Stomach (tissue), 9 donors: ENCODE measurements around the gene TMOD1. TPM values are rescaled to one million over a fixed set of nuclear protein-coding genes. Genes with fewer than 3 reads are reported as not detected.

Source experiments
- DNase-seq, 2 donors: peaks; one replicate each; pipeline versions ENCODE4 v3.0.0 to v3.0.0-alpha.2; 2013 to 2019
- H3K27ac ChIP-seq, 5 donors: fragments of 200-600 bp in 4 of 5; sonication (generic) in 4 of 5; one replicate each; pipeline ENCODE4 v1.5.1; 2013 to 2019; ENCODE audit warnings: mild to moderate bottlenecking in 1 of 5, moderate library complexity in 1 of 5
- H3K27me3 ChIP-seq, 3 donors: fragments of 200-600 bp; sonication (generic); one replicate each; pipeline ENCODE4 v1.5.1; 2017 to 2019; ENCODE audit warnings: mixed run types in 1 of 3
- H3K36me3 ChIP-seq, 4 donors: fragments of 200-600 bp; sonication (generic); 1 replicate in 3 of 4; 2 replicates in 1 of 4; pipeline ENCODE4 v1.5.1; 2016 to 2019
- H3K4me1 ChIP-seq, 4 donors: fragments of 200-600 bp; sonication (generic); one replicate each; pipeline ENCODE4 v1.5.1; 2016 to 2019
- H3K4me3 ChIP-seq, 4 donors: fragments of 200-600 bp; sonication (generic) in 3 of 4; one replicate each; pipeline ENCODE4 v1.5.1; 2016 to 2019; ENCODE audit warnings: mild to moderate bottlenecking in 1 of 4
- H3K9me3 ChIP-seq, 4 donors: fragments of 200-600 bp; sonication (generic); one replicate each; pipeline ENCODE4 v1.5.1; 2016 to 2019
- EP300 ChIP-seq: sonication (generic); formaldehyde crosslinking; IDR thresholded peaks from one replicate; pipeline ENCODE4 v1.6.1; 2017; ENCODE audit warnings: antibody characterized with exemption
- POLR2A ChIP-seq, 4 donors: fragments of 450-650 bp; IDR thresholded peaks; one replicate each; pipeline ENCODE4 v1.6.1; 2016; ENCODE audit warnings: antibody characterized with exemption in 4 of 4, control low read depth in 2 of 4, mild to moderate bottlenecking in 1 of 4, moderate library complexity in 1 of 4
- POLR2AphosphoS5 ChIP-seq, 3 donors: sonication (generic); formaldehyde crosslinking; IDR thresholded peaks; one replicate each; pipeline ENCODE4 v1.6.1; 2016; ENCODE audit warnings: antibody characterized with exemption in 3 of 3
- WGBS, 5 donors: extraction: QIAGEN DNeasy Blood & Tissue Kit in 3 of 5; methylation state at CpG; one replicate each; pipeline versions ENCODE4 v1.1.5 to v1.1.7; 2013 to 2018; 5-methylcytosine and 5-hydroxymethylcytosine counted together
- intact Hi-C: fragments of 100-400 bp; cut with DNase I; formaldehyde crosslinking; loops from one replicate; pipeline ENCODE4 v1.15.1; 2023; ENCODE audit warnings: low total_unique reads
- polyA plus RNA-seq, 3 donors: library from polyadenylated mRNA; stranded (reverse); fragments of 200-250 nt; gene quantifications; one replicate each; pipeline ENCODE4 v1.2.3, GENCODE V29; 2013
- total RNA-seq, 5 donors: library from RNA; depleted of rRNA; stranded (reverse); fragments of >200 nt; gene quantifications; one replicate each; pipeline versions ENCODE4 v1.1.0 to v1.2.3, GENCODE V29; 2014 to 2016
- TF ChIP-seq, protein P1 (sequence below), 7 experiments: fragments of 450-650 bp in 4 of 7; fragments of 200-600 bp in 3 of 7; sonication (generic) in 3 of 7; IDR thresholded peaks; one replicate each; pipeline ENCODE4 v1.5.1; 2016 to 2019; ENCODE audit warnings: antibody characterized with exemption in 7 of 7, control low read depth in 2 of 7, mild to moderate bottlenecking in 1 of 7
- donor health status: healthy with polysubstance abuse.
- donor health status: Bipolar disorder and iron deficiency.
- donor health status: healthy.

TMOD1 gene
- total and polyA plus RNA-seq, 8 donors = 4.6 to 34.8 (median 11.2) TPM

DNA sequence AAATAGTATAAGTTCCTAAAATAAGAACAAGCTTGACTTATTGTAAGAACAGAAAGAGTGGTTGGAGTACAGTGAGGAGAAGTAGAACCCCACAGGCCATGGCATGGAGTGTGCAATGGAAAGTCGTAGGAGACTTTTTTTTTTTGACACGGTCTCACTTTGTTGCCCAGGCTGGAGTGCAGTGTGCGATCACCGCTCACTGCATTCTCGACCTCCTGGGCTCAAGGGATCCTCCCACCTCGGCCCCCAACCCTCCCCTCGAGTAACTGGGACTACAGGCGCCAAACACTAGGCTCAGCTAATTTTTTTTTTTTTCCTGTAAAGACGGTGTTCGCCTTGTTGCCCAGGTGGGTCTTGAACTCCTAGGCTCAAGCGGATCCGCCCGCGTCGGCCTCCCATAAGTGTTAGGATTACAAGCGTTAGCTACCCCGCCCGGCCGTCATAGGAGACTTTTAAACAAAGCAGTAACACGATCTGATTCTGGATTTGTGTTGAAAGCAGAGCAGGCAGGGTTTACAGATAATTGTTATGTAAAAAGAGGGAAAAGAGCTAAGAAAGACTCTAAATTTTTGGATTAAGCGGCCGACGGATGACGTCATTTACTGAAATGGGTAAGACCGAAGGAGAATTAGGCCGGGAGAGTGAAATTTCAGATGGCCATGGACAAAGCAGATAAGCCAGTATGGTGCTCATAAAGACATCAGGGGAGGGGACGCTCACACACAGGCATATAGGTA, 130.9 kb downstream of the TMOD1 start:
- 0 to 2% (median 2%) methylated on average over 27 of the region's 27 CpGs for WGBS, 5 donors

DNA sequence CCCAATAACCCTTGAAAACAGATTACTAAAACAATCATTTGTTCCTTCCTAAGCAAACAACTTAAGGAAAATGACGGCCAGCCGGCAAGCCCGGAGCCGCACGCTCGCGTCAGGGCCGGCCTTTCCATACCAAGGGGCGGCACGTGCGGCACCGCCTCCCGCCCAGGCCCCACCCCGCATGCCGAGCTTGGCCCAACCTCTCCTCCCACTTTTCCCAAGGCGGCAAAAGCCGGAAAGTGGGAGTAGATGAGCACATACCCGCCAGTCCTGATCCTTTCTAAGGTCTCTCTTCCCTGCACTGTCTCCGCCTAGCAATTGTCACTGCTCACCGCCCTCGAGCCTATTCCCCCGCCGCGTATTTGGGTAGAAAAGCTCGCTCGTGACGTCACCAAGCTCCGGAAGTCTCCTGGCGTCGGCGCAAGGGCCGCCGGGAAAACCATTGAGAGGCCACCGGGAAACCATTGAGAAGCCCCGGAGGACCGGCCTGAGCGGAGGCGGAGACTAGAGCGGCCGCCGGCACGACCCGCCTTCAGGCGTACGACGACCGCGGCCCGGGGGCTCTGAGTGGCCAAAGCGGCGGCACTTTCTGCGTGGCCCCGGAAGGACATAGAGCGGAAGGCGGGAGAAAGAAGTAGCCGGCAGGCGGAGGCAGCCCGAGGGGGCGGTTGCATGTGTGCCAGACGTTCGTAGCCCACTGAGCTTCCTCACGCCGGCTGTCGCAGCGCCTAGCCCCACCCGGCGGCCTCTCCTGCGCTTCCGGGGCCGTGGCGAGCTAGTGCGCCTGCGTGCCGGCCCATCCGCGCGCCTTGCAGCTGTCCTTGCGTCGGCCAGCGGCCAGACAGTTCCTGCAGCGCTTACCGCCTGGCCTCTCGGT, 131.8 kb downstream of the TMOD1 start, which contains the start of the genes NCBP1 and TSTD2:
NCBP1 (plus strand) TSS at position 837 of the 874 bp plus-strand sequence. CDS start 61 bp downstream, outside the sequence.
TSTD2 (minus strand) TSS at position 384 of the 874 bp plus-strand sequence. CDS start 5,806 bp downstream, outside the sequence.
- intact Hi-C loops = no loop called here
- Histone ChIP-seq H3K4me1 (peaks cover 38 to 70% (median 56%) of the 10 kb centered on the region in 4 donors), H3K27me3 (no peaks in the 10 kb centered on the region), H3K4me3 (peak within 1 kb of the TSS; percentile 79 to 91 (median 84)), H3K27ac (peak within 1 kb of the TSS; percentile 92 to 100 (median 98)), H3K36me3 (no peaks in the 10 kb centered on the region), H3K9me3 (no peaks in the 10 kb centered on the region)
- peak; percentile 98 to 99 for DNase-seq
- WGBS, 5 donors = 0% methylated on average over 8 to 83 of the region's 83 CpGs
- TF ChIP-seq EP300 (peak; percentile 3), POLR2AphosphoS5 (IDR thresholded peaks at IDR 0.05) (peak; percentile 55 to 96 (median 93)), POLR2A (IDR thresholded peaks at IDR 0.05) (peak in 2 of 4 donors; percentile 53 to 67)
- TF ChIP-seq, protein P1, sequence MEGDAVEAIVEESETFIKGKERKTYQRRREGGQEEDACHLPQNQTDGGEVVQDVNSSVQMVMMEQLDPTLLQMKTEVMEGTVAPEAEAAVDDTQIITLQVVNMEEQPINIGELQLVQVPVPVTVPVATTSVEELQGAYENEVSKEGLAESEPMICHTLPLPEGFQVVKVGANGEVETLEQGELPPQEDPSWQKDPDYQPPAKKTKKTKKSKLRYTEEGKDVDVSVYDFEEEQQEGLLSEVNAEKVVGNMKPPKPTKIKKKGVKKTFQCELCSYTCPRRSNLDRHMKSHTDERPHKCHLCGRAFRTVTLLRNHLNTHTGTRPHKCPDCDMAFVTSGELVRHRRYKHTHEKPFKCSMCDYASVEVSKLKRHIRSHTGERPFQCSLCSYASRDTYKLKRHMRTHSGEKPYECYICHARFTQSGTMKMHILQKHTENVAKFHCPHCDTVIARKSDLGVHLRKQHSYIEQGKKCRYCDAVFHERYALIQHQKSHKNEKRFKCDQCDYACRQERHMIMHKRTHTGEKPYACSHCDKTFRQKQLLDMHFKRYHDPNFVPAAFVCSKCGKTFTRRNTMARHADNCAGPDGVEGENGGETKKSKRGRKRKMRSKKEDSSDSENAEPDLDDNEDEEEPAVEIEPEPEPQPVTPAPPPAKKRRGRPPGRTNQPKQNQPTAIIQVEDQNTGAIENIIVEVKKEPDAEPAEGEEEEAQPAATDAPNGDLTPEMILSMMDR (IDR thresholded peaks at IDR 0.05) = peak in 1 of 7 experiments; percentile 12

More for the DNA sequence above, 130.9 kb downstream of the TMOD1 start:
- intact Hi-C loops = no loop called here
- Histone ChIP-seq H3K36me3 (no peaks in the 10 kb centered on the region), H3K4me1 (peaks cover 31 to 70% (median 56%) of the 10 kb centered on the region in 4 donors), H3K27me3 (no peaks in the 10 kb centered on the region), H3K9me3 (no peaks in the 10 kb centered on the region), H3K4me3 (peak overlapping the region; percentile 79 to 91 (median 84)), H3K27ac (peak overlapping the region; percentile 92 to 100 (median 98))
- TF ChIP-seq POLR2A (IDR thresholded peaks at IDR 0.05) = no peak
- no peak for TF ChIP-seq EP300
- TF ChIP-seq POLR2AphosphoS5 (IDR thresholded peaks at IDR 0.05) = no peak
- DNase-seq = peak; percentile 56 to 85

DNA sequence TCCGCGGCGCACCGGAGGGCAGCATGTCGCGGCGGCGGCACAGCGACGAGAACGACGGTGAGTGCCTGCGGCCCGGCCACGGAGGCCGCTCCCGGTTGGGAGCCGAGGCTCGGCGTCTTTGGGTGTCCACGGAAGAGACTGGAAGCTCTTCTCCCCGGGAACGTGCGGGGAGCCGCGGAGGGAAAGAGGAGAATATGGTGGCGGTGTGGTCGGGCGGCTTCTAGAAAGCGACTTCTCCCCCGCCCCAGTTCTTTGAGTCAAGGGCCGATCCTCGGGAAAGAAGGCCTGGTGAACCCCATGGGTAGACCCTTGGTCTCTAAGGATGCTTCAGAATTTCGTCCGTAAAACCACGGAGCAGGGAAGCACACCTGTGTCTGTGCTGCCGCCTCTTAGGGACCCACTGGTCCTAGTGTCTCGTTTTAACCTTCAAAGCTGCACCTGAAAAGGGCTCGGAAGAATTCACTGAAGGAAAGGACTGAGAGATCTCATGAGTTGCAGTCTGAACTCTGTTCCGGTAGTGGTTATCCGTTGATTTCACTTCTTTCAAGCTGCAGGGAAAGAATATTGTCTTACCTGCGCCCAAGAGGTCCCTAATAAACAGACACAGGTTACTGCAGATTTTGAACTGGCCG, 132.5 kb downstream of the TMOD1 start:
- Histone ChIP-seq H3K4me1 (peaks cover 39 to 70% (median 59%) of the 10 kb centered on the region in 4 donors), H3K4me3 (peak overlapping the region; percentile 79 to 91 (median 84)), H3K9me3 (no peaks in the 10 kb centered on the region), H3K27me3 (no peaks in the 10 kb centered on the region), H3K27ac (peak overlapping the region; percentile 92 to 100 (median 98)), H3K36me3 (no peaks in the 10 kb centered on the region)
- WGBS, 5 donors = 0 to 1% (median 0%) methylated on average over 40 to 43 of the region's 43 CpGs
- no peak for DNase-seq
- intact Hi-C loops = no loop called here
- TF ChIP-seq EP300 (no peak), POLR2AphosphoS5 (IDR thresholded peaks at IDR 0.05) (no peak)

DNA sequence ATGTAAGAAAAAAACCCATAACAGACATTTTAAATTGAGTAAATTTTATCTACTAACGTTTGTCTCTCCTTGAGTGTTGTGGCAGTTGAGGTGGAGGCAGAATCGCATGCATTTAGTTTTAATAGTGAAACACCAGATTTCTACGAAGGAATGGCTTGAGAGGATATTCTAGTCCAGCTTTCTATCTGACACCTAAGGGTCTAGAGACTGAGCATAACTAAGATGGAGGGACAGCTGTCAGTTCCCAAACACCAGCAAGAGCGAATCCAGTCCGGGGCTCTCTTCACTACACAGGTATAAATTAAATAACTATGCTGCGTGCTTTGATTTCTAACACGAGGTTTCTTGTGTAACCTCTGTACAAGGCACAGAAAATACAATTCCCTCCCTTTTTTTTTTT, 133.6 kb downstream of the TMOD1 start:
- no peaks in the 10 kb centered on the region for H3K36me3 ChIP-seq
- peaks cover 40 to 72% (median 59%) of the 10 kb centered on the region in 4 donors for H3K4me1 ChIP-seq
- H3K27ac ChIP-seq = peak overlapping the region in 2 of 5 donors; percentile 92 to 99
- WGBS, 5 donors = 65 to 72% (median 71%) methylated on average over 7 of the region's 7 CpGs
- no peaks in the 10 kb centered on the region for H3K27me3 ChIP-seq
- no peaks in the 10 kb centered on the region for H3K9me3 ChIP-seq
- H3K4me3 ChIP-seq = peak overlapping the region in 2 of 4 donors; percentile 79 to 81
- DNase-seq = no peak
- no peak for TF ChIP-seq EP300
- TF ChIP-seq POLR2A (IDR thresholded peaks at IDR 0.05) = no peak
- TF ChIP-seq, protein P1 (IDR thresholded peaks at IDR 0.05) = no peak
- TF ChIP-seq POLR2AphosphoS5 (IDR thresholded peaks at IDR 0.05) = no peak
- intact Hi-C loops = no loop called here
